Upper lobe of right lung (tissue), 1 donor: Measurements from ENCODE around the gene SSTR1. TPM values are rescaled to one million over a fixed set of nuclear protein-coding genes. Genes with fewer than 3 reads are reported as not detected.

Experiments
- ATAC-seq: fragments of 200-7000 bp; cut with Tn5 transposase; one replicate; pipeline ENCODE4 v1.9.1; 2020; ENCODE audit warnings: mild to moderate bottlenecking, moderate library complexity
- DNase-seq: peaks from one replicate; pipeline ENCODE4 v3.0.0-alpha.2; 2020
- H3K27ac ChIP-seq: fragments of 200-600 bp; one replicate; pipeline ENCODE4 v1.8.0; 2022
- H3K27me3 ChIP-seq: fragments of 200-600 bp; one replicate; pipeline ENCODE4 v1.8.0; 2022; ENCODE audit warnings: mild to moderate bottlenecking
- H3K36me3 ChIP-seq: fragments of 200-600 bp; one replicate; pipeline ENCODE4 v1.8.0; 2022
- H3K4me1 ChIP-seq: fragments of 200-600 bp; one replicate; pipeline ENCODE4 v1.8.0; 2022
- H3K4me3 ChIP-seq: fragments of 200-600 bp; one replicate; pipeline ENCODE4 v1.8.0; 2022; ENCODE audit warnings: mild to moderate bottlenecking
- H3K9me3 ChIP-seq: fragments of 200-600 bp; one replicate; pipeline ENCODE4 v1.8.0; 2022
- intact Hi-C: fragments of 100-400 bp; cut with DNase I; formaldehyde crosslinking; loops from one replicate; pipeline ENCODE4 v1.11.0; 2022
- long read RNA-seq: library from polyadenylated mRNA; unstranded; transcript quantifications from one replicate; pipeline ENCODE4 v2.0.0, GENCODE V29; 2021
- total RNA-seq: library from RNA; stranded (reverse); fragmentation: NEBNext Ultra II Directional; extraction: Animal tissue kit (Norgen Biotek cat#: 25700); gene quantifications from one replicate; pipeline ENCODE4 v1.2.1, GENCODE V29; 2021
- TF ChIP-seq, protein P1 (sequence below): fragments of 200-600 bp; IDR thresholded peaks from one replicate; pipeline ENCODE4 v1.8.0; 2022; ENCODE audit warnings: antibody characterized with exemption
- donor health status: DM: no; HTN: yes; CAD: no; lungs with severe emphysema.

Gene SSTR1, protein sequence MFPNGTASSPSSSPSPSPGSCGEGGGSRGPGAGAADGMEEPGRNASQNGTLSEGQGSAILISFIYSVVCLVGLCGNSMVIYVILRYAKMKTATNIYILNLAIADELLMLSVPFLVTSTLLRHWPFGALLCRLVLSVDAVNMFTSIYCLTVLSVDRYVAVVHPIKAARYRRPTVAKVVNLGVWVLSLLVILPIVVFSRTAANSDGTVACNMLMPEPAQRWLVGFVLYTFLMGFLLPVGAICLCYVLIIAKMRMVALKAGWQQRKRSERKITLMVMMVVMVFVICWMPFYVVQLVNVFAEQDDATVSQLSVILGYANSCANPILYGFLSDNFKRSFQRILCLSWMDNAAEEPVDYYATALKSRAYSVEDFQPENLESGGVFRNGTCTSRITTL
- 9.2 TPM for total RNA-seq
- long read RNA-seq, partial matches to known transcripts, result 1 of 33 reads
- long read RNA-seq, other reads (novel, unspliced or antisense), result 32 of 33 reads

DNA sequence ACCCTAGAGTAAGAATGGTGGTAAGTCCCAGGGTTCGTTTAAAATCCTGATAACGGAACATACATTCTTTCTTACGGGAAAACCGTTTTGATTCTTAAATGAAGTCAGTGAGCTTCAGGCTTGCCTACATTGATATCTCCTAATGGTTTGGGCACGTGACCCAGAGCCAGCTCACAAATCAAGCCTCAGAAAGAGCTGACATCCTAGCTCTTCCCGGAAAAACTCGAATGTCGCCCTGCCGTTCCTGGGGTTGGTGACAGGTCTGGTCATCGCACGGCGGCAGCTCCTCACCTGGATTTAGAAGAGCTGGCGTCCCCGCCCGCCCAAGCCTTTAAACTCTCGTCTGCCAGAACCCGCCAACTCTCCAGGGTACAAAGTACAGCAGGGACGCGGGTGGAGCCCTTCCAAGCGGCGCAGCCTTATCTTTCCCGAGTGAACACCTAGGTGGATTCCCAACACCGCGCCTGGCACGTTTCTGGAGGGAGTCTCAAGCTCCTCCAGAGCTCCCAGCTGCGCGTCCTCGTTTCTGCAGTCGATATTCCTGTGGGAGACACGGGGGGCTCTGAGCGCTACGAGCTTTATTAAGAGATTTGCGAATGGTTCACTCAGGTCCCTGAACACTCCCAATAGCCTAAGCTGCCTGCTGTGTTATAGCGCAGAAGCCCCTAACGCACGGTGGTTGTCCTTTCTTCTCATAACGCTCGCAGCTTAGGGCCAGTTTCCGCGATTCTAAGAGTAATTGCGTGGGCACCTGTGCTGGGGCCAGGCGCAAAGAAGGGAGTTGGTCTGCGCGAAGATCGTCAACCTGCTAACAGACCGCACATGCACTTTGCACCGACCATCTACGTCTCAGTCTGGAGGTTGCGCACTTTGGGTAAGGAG, at the start of gene SSTR1:
Gene SSTR1, plus strand, starts transcription at position 169 of the 882 bp plus-strand sequence. CDS start 1,486 bp downstream, outside the sequence.
- peak; percentile 6 for ATAC-seq
- H3K9me3 ChIP-seq, result no peaks in the 10 kb centered on the region
- no peaks in the 10 kb centered on the region for H3K36me3 ChIP-seq
- intact Hi-C loops, result no loop called here
- TF ChIP-seq, protein P1, sequence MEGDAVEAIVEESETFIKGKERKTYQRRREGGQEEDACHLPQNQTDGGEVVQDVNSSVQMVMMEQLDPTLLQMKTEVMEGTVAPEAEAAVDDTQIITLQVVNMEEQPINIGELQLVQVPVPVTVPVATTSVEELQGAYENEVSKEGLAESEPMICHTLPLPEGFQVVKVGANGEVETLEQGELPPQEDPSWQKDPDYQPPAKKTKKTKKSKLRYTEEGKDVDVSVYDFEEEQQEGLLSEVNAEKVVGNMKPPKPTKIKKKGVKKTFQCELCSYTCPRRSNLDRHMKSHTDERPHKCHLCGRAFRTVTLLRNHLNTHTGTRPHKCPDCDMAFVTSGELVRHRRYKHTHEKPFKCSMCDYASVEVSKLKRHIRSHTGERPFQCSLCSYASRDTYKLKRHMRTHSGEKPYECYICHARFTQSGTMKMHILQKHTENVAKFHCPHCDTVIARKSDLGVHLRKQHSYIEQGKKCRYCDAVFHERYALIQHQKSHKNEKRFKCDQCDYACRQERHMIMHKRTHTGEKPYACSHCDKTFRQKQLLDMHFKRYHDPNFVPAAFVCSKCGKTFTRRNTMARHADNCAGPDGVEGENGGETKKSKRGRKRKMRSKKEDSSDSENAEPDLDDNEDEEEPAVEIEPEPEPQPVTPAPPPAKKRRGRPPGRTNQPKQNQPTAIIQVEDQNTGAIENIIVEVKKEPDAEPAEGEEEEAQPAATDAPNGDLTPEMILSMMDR, result no peak
- peak within 1 kb of the TSS; percentile 46 for H3K4me3 ChIP-seq
- peak; percentile 62 for DNase-seq
- peaks cover 42% of the 10 kb centered on the region for H3K27me3 ChIP-seq
- H3K4me1 ChIP-seq, result no peaks in the 10 kb centered on the region
- H3K27ac ChIP-seq, result no peak within 1 kb of the TSS

DNA sequence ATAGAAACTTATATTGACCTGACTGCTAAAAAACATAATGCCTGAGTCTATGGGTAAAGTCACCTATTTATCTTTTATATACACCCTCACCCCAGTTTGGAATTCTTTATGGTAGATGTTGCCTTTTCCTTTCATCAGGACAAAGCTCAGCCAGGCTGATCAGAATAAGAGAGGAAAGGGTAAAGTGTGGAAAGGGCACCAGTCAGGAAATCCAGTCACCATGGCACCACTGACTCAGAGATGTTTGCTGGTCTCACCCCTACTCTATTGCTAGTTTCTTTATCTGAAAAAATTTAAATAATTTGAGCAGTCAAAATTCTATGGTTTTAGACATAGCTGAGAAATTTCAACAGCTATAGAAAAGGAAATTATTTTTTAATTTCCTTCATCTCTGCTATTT, 49.2 kb upstream of the SSTR1 start:
- H3K27me3 ChIP-seq, result no peaks in the 10 kb centered on the region
- H3K4me1 ChIP-seq, result no peaks in the 10 kb centered on the region
- no peaks in the 10 kb centered on the region for H3K36me3 ChIP-seq
- ATAC-seq, result no peak
- TF ChIP-seq, protein P1, result no peak
- no peaks in the 10 kb centered on the region for H3K9me3 ChIP-seq
- no peak overlapping the region for H3K4me3 ChIP-seq
- H3K27ac ChIP-seq, result no peak overlapping the region
- intact Hi-C loops, result no loop called here
- no peak for DNase-seq

DNA sequence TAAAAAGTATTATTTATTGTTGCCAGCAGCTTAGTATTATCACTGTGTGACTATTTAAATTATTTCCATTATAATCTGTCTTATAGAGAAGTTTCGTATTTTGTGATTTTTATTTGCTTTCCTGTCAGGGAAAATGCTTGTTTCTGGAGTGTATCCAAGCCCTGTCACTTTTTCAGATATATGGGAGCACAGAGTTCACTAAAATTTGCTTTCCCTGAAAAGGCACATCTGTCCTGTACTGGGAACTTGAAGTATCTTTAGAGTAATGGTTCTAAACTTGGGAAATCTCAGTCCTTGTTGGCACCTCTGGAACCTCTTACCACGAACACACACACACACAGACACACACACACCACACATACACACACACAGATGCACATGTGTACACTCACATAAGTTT, 39.3 kb upstream of the SSTR1 start:
- no peak overlapping the region for H3K4me3 ChIP-seq
- no peak overlapping the region for H3K27ac ChIP-seq
- no peaks in the 10 kb centered on the region for H3K27me3 ChIP-seq
- intact Hi-C loops, result no loop called here
- no peaks in the 10 kb centered on the region for H3K36me3 ChIP-seq
- no peaks in the 10 kb centered on the region for H3K4me1 ChIP-seq
- no peak for ATAC-seq
- no peaks in the 10 kb centered on the region for H3K9me3 ChIP-seq
- TF ChIP-seq, protein P1, result no peak
- no peak for DNase-seq

DNA sequence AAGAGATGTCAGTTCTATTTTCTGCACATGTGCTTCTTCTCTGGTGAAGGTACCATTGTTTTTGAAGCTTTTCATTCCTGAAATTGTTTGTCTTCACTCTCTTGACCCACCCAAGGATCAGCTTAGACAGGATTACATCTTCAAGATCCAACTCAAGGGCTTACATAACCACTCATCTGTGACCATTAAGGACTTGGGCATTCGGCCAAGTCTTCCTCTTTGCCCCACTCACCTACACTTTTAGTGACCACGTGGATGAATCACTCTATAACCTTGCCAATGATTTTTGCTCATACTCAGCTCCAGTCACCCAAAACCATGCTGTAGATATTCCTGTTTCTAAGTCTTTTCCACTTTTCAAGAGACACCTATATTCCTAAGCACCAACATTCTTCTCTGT, 36.5 kb upstream of the SSTR1 start:
- Histone ChIP-seq H3K4me1 (no peaks in the 10 kb centered on the region), H3K27me3 (no peaks in the 10 kb centered on the region), H3K36me3 (no peaks in the 10 kb centered on the region), H3K9me3 (no peaks in the 10 kb centered on the region), H3K27ac (no peak overlapping the region), H3K4me3 (no peak overlapping the region)
- intact Hi-C loops, result no loop called here
- DNase-seq (no peak), ATAC-seq (peak; percentile 45)
- TF ChIP-seq, protein P1, result no peak

- ATAC-seq (no peak), DNase-seq (no peak)
Measured at GRCh38 chr14:38174711-38175110, 33.0 kb upstream of the SSTR1 start.

More at GRCh38 chr14:38174711-38175110, 33.0 kb upstream of the SSTR1 start:
- H3K9me3 ChIP-seq, result no peaks in the 10 kb centered on the region
- H3K4me3 ChIP-seq, result no peak overlapping the region
- intact Hi-C loops, result no loop called here
- TF ChIP-seq, protein P1, result no peak
- no peaks in the 10 kb centered on the region for H3K27me3 ChIP-seq
- H3K36me3 ChIP-seq, result no peaks in the 10 kb centered on the region
- no peak overlapping the region for H3K27ac ChIP-seq
- H3K4me1 ChIP-seq, result no peaks in the 10 kb centered on the region
